Measurements from ENCODE around the gene ISCA2. TPM values are rescaled to one million over a fixed set of nuclear protein-coding genes. Genes with fewer than 3 reads are reported as not detected.

The ISCA2 gene
- total RNA-seq, 1 experiment from 2014 or later: 37.5 TPM

DNA sequence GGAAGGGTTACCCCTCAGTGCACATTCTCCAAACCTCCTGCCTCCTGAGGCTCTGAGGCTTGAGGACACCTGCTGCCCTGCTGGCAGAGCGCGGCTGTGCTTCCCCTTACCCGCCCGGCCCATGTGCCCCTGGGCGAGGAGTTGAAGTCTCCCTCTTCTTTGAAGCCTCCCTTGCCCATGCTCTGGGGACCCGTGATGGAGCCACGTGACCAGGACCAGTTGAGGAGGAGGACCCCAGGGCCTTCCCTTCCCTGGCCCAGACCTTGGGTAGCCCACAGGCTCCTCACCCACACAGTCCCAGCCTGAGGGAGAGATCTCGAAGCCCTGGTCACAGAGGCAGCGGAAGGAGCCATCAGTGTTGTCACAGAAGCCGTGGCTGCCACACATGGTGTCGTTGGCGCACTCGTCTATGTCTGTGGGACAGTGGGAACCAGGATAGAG, 12.9 kb downstream of the ISCA2 start:
- no peak overlapping the region for H3K4ac ChIP-seq (ENCODE audit: low read depth, low read length)
- H3K36me3 Mint-ChIP-seq (ENCODE audit: insufficient read depth in 1 of 3, low read depth in 3 of 3): no peaks in the 10 kb centered on the region; a peak in 1 of 7 replicates
- TF ChIP-seq, protein P1, sequence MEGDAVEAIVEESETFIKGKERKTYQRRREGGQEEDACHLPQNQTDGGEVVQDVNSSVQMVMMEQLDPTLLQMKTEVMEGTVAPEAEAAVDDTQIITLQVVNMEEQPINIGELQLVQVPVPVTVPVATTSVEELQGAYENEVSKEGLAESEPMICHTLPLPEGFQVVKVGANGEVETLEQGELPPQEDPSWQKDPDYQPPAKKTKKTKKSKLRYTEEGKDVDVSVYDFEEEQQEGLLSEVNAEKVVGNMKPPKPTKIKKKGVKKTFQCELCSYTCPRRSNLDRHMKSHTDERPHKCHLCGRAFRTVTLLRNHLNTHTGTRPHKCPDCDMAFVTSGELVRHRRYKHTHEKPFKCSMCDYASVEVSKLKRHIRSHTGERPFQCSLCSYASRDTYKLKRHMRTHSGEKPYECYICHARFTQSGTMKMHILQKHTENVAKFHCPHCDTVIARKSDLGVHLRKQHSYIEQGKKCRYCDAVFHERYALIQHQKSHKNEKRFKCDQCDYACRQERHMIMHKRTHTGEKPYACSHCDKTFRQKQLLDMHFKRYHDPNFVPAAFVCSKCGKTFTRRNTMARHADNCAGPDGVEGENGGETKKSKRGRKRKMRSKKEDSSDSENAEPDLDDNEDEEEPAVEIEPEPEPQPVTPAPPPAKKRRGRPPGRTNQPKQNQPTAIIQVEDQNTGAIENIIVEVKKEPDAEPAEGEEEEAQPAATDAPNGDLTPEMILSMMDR (conservative IDR thresholded peaks at IDR 0.05): no peak
- no peak overlapping the region for H3K27ac ChIP-seq (ENCODE audit: insufficient read length, low read depth, low read length)
- H3K27me3 ChIP-seq (ENCODE audit: insufficient read depth, low read length): no peaks in the 10 kb centered on the region
- H2AK5ac ChIP-seq (ENCODE audit: insufficient read length, low read length): no peak overlapping the region
- peaks cover 38% of the 10 kb centered on the region in 2 experiments for H3K4me1 Mint-ChIP-seq
- H4K5ac ChIP-seq (ENCODE audit: insufficient read length, low read depth, low read length): no peak overlapping the region
- H3K23me2 ChIP-seq (ENCODE audit: insufficient read length, low read depth, low read length, poor library complexity, severe bottlenecking): no peaks in the 10 kb centered on the region
- no peak overlapping the region for H3K56ac ChIP-seq (ENCODE audit: insufficient read length, low read depth, low read length)
- H2BK20ac ChIP-seq (ENCODE audit: low read depth, low read length, poor library complexity, severe bottlenecking): no peak overlapping the region
- H2AFZ ChIP-seq (ENCODE audit: low read length): no peak overlapping the region
- H3K79me1 ChIP-seq (ENCODE audit: insufficient read depth, low read depth, low read length, poor library complexity, severe bottlenecking): no peaks in the 10 kb centered on the region
- H3K9ac ChIP-seq (ENCODE audit: extremely low read depth, insufficient read length, low read length): no peak overlapping the region
- H2BK5ac ChIP-seq (ENCODE audit: insufficient read length, low read length): no peak overlapping the region
- no peak overlapping the region for H3K4me2 ChIP-seq (ENCODE audit: insufficient read depth, insufficient read length, low read length)
- H3K4me1 ChIP-seq (ENCODE audit: insufficient read depth, low read length): peaks cover 5% of the 10 kb centered on the region; the same call in 1 of the 2 replicates
- no peak overlapping the region for H3K4me3 Mint-ChIP-seq
- no peaks in the 10 kb centered on the region for H3K9me3 ChIP-seq (ENCODE audit: control insufficient read depth, low read depth, low read length)
- no peaks in the 10 kb centered on the region for H3K9me3 Mint-ChIP-seq
- WGBS (ENCODE audit: extremely low coverage, insufficient read length, low lambda C conversion rate): no CpG with 5 or more reads among the region's 13 CpGs
- no peaks in the 10 kb centered on the region for H4K20me1 ChIP-seq (ENCODE audit: control insufficient read depth, insufficient read depth, insufficient read length)
- H2BK120ac ChIP-seq (ENCODE audit: low read depth, low read length, poor library complexity, severe bottlenecking): no peak overlapping the region
- H3T11ph ChIP-seq (ENCODE audit: low read length): no peak overlapping the region
- no peak overlapping the region for H3K27ac Mint-ChIP-seq
- H3K23ac ChIP-seq (ENCODE audit: insufficient read length, low read depth, low read length): no peak overlapping the region
- no peak overlapping the region for H4K8ac ChIP-seq (replicated peaks; ENCODE audit: insufficient read length, low read depth, low read length)
- H3K79me2 ChIP-seq (ENCODE audit: insufficient read depth, low read length): no peaks in the 10 kb centered on the region
- no peak overlapping the region for H3K18ac ChIP-seq (ENCODE audit: insufficient read length, low read depth, low read length)
- no peak for DNase-seq
- no peak overlapping the region for H4K91ac ChIP-seq (ENCODE audit: insufficient read length, low read depth, low read length)
- H2BK15ac ChIP-seq (ENCODE audit: low read depth, low read length): no peak overlapping the region
- no peak overlapping the region for H2BK12ac ChIP-seq (ENCODE audit: insufficient read length, low read depth, low read length)
- H3K27me3 Mint-ChIP-seq (ENCODE audit: low read depth): peaks cover 16% of the 10 kb centered on the region
- no peak overlapping the region; the same call in 1 of the 2 replicates for H3K14ac ChIP-seq (ENCODE audit: insufficient read depth, low read length)
